ENCODE results near the gene NUAK1.

- TF ChIP-seq CTCF (conservative IDR thresholded peaks at IDR 0.05; ENCODE audit: low read depth, low read length) (no peak), EZH2 (IDR thresholded peaks at IDR 0.05; ENCODE audit: borderline replicate concordance, low read depth, low read length, poor library complexity, severe bottlenecking) (no peak)
Measured at GRCh38 chr12:106088246-106088808, 50.4 kb downstream of the NUAK1 start.
